Measurements from ENCODE around the gene MOGAT1.

MOGAT1 gene

GRCh38 chr2:222750533-222750932, 79.1 kb downstream of the MOGAT1 start:
- H3K4me1 ChIP-seq (ENCODE audit: low read depth, poor library complexity, severe bottlenecking), result no peaks in the 10 kb centered on the region
- H3K36me3 ChIP-seq (ENCODE audit: insufficient read depth), result no peaks in the 10 kb centered on the region
- H3K4me3 ChIP-seq (IDR thresholded peaks at IDR 0.05; ENCODE audit: insufficient read depth, low read depth, low read length), result no peak overlapping the region
- no peaks in the 10 kb centered on the region for H3K27me3 ChIP-seq (ENCODE audit: insufficient read depth, low read depth)
- no peak overlapping the region for H3K4me2 ChIP-seq
- no peak overlapping the region for H3K9ac ChIP-seq
- TF ChIP-seq CTCF (conservative IDR thresholded peaks at IDR 0.05; ENCODE audit: low read depth, low read length), result no peak
- H2AFZ ChIP-seq (ENCODE audit: low read depth), result no peak overlapping the region
- no peak overlapping the region for H3K27ac ChIP-seq
- no peaks in the 10 kb centered on the region for H4K20me1 ChIP-seq (ENCODE audit: insufficient read depth)
- no peaks in the 10 kb centered on the region for H3K79me2 ChIP-seq (ENCODE audit: insufficient read depth, low read depth)

GRCh38 chr2:222751238-222751637, 79.8 kb downstream of the MOGAT1 start:
- Histone ChIP-seq H3K79me2 (ENCODE audit: insufficient read depth, low read depth) (no peaks in the 10 kb centered on the region), H3K4me3 (IDR thresholded peaks at IDR 0.05; ENCODE audit: insufficient read depth, low read depth, low read length) (no peak overlapping the region), H4K20me1 (ENCODE audit: insufficient read depth) (no peaks in the 10 kb centered on the region), H3K4me2 (no peak overlapping the region), H3K27ac (no peak overlapping the region), H3K27me3 (ENCODE audit: insufficient read depth, low read depth) (no peaks in the 10 kb centered on the region), H2AFZ (ENCODE audit: low read depth) (no peak overlapping the region), H3K36me3 (ENCODE audit: insufficient read depth) (no peaks in the 10 kb centered on the region), H3K9ac (no peak overlapping the region), H3K4me1 (ENCODE audit: low read depth, poor library complexity, severe bottlenecking) (no peaks in the 10 kb centered on the region)
- no peak for TF ChIP-seq CTCF (conservative IDR thresholded peaks at IDR 0.05; ENCODE audit: low read depth, low read length)

GRCh38 chr2:222751821-222752719, 80.6 kb downstream of the MOGAT1 start:
- Histone ChIP-seq H2AFZ (ENCODE audit: low read depth) (no peak overlapping the region), H3K4me2 (no peak overlapping the region), H4K20me1 (ENCODE audit: insufficient read depth) (no peaks in the 10 kb centered on the region), H3K36me3 (ENCODE audit: insufficient read depth) (no peaks in the 10 kb centered on the region), H3K27ac (no peak overlapping the region), H3K79me2 (ENCODE audit: insufficient read depth, low read depth) (no peaks in the 10 kb centered on the region), H3K9ac (no peak overlapping the region), H3K27me3 (ENCODE audit: insufficient read depth, low read depth) (no peaks in the 10 kb centered on the region), H3K4me3 (IDR thresholded peaks at IDR 0.05; ENCODE audit: insufficient read depth, low read depth, low read length) (no peak overlapping the region), H3K4me1 (ENCODE audit: low read depth, poor library complexity, severe bottlenecking) (no peaks in the 10 kb centered on the region)
- no peak for TF ChIP-seq CTCF (conservative IDR thresholded peaks at IDR 0.05; ENCODE audit: low read depth, low read length)

GRCh38 chr2:222752746-222753145, 81.3 kb downstream of the MOGAT1 start:
- Histone ChIP-seq H2AFZ (ENCODE audit: low read depth) (no peak overlapping the region), H3K4me2 (no peak overlapping the region), H3K9ac (no peak overlapping the region), H3K4me1 (ENCODE audit: low read depth, poor library complexity, severe bottlenecking) (no peaks in the 10 kb centered on the region), H3K27me3 (ENCODE audit: insufficient read depth, low read depth) (no peaks in the 10 kb centered on the region), H3K27ac (no peak overlapping the region), H3K79me2 (ENCODE audit: insufficient read depth, low read depth) (no peaks in the 10 kb centered on the region), H4K20me1 (ENCODE audit: insufficient read depth) (no peaks in the 10 kb centered on the region), H3K36me3 (ENCODE audit: insufficient read depth) (no peaks in the 10 kb centered on the region), H3K4me3 (IDR thresholded peaks at IDR 0.05; ENCODE audit: insufficient read depth, low read depth, low read length) (no peak overlapping the region)
- TF ChIP-seq CTCF (conservative IDR thresholded peaks at IDR 0.05; ENCODE audit: low read depth, low read length), result no peak
